Endodermal cell (in vitro differentiated cells): ENCODE results near the gene SRD5A1. TPM values are rescaled to one million over a fixed set of nuclear protein-coding genes. Genes with fewer than 3 reads are reported as not detected.

ENCODE experiments used
- DNase-seq: peaks from one replicate; pipeline ENCODE4 v3.0.0-alpha.2; 2017
- H3K27ac ChIP-seq: 2 replicates; pipeline ENCODE4 v1.5.1; 2013; ENCODE audit warnings: mild to moderate bottlenecking, low read depth, low read length, moderate library complexity
- H3K27me3 ChIP-seq: 2 replicates; pipeline ENCODE4 v1.6.1; 2013; ENCODE audit warnings: mild to moderate bottlenecking, low read length, moderate library complexity; ENCODE audit not compliant: insufficient read depth, control insufficient read depth, poor library complexity, severe bottlenecking
- H3K36me3 ChIP-seq: 2 replicates; pipeline ENCODE4 v1.7.0; 2013; ENCODE audit warnings: mild to moderate bottlenecking, low read length, moderate library complexity; ENCODE audit not compliant: control insufficient read depth, insufficient read depth
- H3K4me1 ChIP-seq: one replicate; pipeline ENCODE4 v1.7.0; 2013; ENCODE audit warnings: low read length; ENCODE audit not compliant: control insufficient read depth, insufficient read depth
- H3K4me3 ChIP-seq: 2 replicates; pipeline ENCODE4 v1.5.1; 2013; ENCODE audit warnings: mild to moderate bottlenecking, low read length, moderate library complexity
- H3K9ac ChIP-seq: 2 replicates; pipeline ENCODE4 v1.6.1; 2013; ENCODE audit warnings: mild to moderate bottlenecking, low read length, moderate library complexity; ENCODE audit not compliant: poor library complexity, severe bottlenecking; ENCODE audit errors: extremely low read depth
- H3K9me3 ChIP-seq: 2 replicates; pipeline ENCODE4 v1.6.1; 2013; ENCODE audit warnings: mild to moderate bottlenecking, low read length, moderate library complexity; ENCODE audit not compliant: control insufficient read depth
- H3K27ac Mint-ChIP-seq: 2 replicates; pipeline ENCODE4 v1.8.0; 2020; ENCODE audit warnings: mixed read lengths
- H3K27me3 Mint-ChIP-seq: 2 replicates; pipeline ENCODE4 v1.8.0; 2021; ENCODE audit warnings: mild to moderate bottlenecking, mixed read lengths; ENCODE audit not compliant: insufficient read depth
- H3K36me3 Mint-ChIP-seq: 2 replicates; pipeline ENCODE4 v1.8.0; 2020; ENCODE audit warnings: low read depth, mixed read lengths
- H3K4me1 Mint-ChIP-seq: 2 replicates; pipeline ENCODE4 v1.8.0; 2020; ENCODE audit warnings: mixed read lengths
- H3K4me3 Mint-ChIP-seq: 2 replicates; pipeline ENCODE4 v1.8.0; 2020; ENCODE audit warnings: mild to moderate bottlenecking, moderate library complexity, mixed read lengths
- H3K9me3 Mint-ChIP-seq: 2 replicates; pipeline ENCODE4 v1.8.0; 2020; ENCODE audit warnings: mild to moderate bottlenecking, mixed read lengths
- CTCF ChIP-seq: fragments of 200-600 bp; sonication (generic); conservative IDR thresholded peaks from 2 replicates; pipeline ENCODE4 v1.5.0; 2021; ENCODE audit warnings: antibody characterized with exemption, mild to moderate bottlenecking
- WGBS, 2 experiments: methylation state at CpG; one replicate each; pipeline versions ENCODE4 v1.1.5 to v1.1.7; 2013; ENCODE audit warnings: missing lambda C conversion rate in 2 of 2, mixed read lengths in 1 of 2; ENCODE audit not compliant: insufficient coverage in 1 of 2, insufficient read length in 1 of 2; 5-methylcytosine and 5-hydroxymethylcytosine counted together
- total RNA-seq, 2 donors: library from RNA; stranded (reverse); fragmentation: NEBNext Ultra II Directional in 1 of 2; extraction: Animal tissue kit (Norgen Biotek cat#: 25700) in 1 of 2; gene quantifications; 2 replicates in 1 of 2; 3 replicates in 1 of 2; pipeline ENCODE4 v1.2.1, GENCODE V29; 2021

SRD5A1 gene
- total RNA-seq, 2 donors from 2014 or later: 15.0 to 16.2 TPM

- Histone ChIP-seq H3K27me3 (no peaks in the 10 kb centered on the region), H3K4me3 (no peak overlapping the region), H3K36me3 (peaks cover 33% of the 10 kb centered on the region), H3K4me1 (peaks cover 3% of the 10 kb centered on the region), H3K9me3 (no peaks in the 10 kb centered on the region), H3K9ac (no peak overlapping the region), H3K27ac (no peak overlapping the region)
- no peak for DNase-seq
- Mint-ChIP-seq H3K4me1 (peaks cover 31% of the 10 kb centered on the region), H3K27me3 (no peaks in the 10 kb centered on the region), H3K9me3 (no peaks in the 10 kb centered on the region), H3K4me3 (no peak overlapping the region), H3K36me3 (peaks cover 5% of the 10 kb centered on the region), H3K27ac (no peak overlapping the region)
- no peak for TF ChIP-seq CTCF
- WGBS, 2 experiments: 91% methylated on average over 6 of the region's 6 CpGs
Measured at GRCh38 chr5:6722015-6722414, 88.8 kb downstream of the SRD5A1 start.

- peaks cover 28% of the 10 kb centered on the region for H3K4me1 Mint-ChIP-seq
- H3K27me3 Mint-ChIP-seq: no peaks in the 10 kb centered on the region
- no peak for TF ChIP-seq CTCF
Measured at GRCh38 chr5:6723122-6723815, 90.0 kb downstream of the SRD5A1 start.

GRCh38 chr5:6723816-6724300, 90.6 kb downstream of the SRD5A1 start:
- no peak for DNase-seq
- Mint-ChIP-seq H3K9me3 (no peaks in the 10 kb centered on the region), H3K27ac (no peak overlapping the region), H3K4me1 (peaks cover 30% of the 10 kb centered on the region), H3K27me3 (no peaks in the 10 kb centered on the region), H3K4me3 (no peak overlapping the region), H3K36me3 (peaks cover 5% of the 10 kb centered on the region)
- H3K9ac ChIP-seq: no peak overlapping the region
- TF ChIP-seq CTCF: no peak
- H3K4me3 ChIP-seq: no peak overlapping the region
- WGBS, 2 experiments: 89 to 90% methylated on average over 10 to 12 of the region's 12 CpGs
- no peaks in the 10 kb centered on the region for H3K9me3 ChIP-seq
- peaks cover 3% of the 10 kb centered on the region for H3K4me1 ChIP-seq
- H3K27me3 ChIP-seq: no peaks in the 10 kb centered on the region
- H3K36me3 ChIP-seq: peaks cover 24% of the 10 kb centered on the region
- no peak overlapping the region for H3K27ac ChIP-seq

More at GRCh38 chr5:6723122-6723815, 90.0 kb downstream of the SRD5A1 start:
- WGBS, 2 experiments: 81 to 85% methylated on average over 14 of the region's 14 CpGs
- H3K27me3 ChIP-seq: no peaks in the 10 kb centered on the region
- H3K4me3 ChIP-seq: no peak overlapping the region
- no peak overlapping the region for H3K4me3 Mint-ChIP-seq
- no peak overlapping the region for H3K9ac ChIP-seq
- no peak overlapping the region for H3K27ac ChIP-seq
- H3K9me3 Mint-ChIP-seq: no peaks in the 10 kb centered on the region
- no peak overlapping the region for H3K27ac Mint-ChIP-seq
- H3K36me3 Mint-ChIP-seq: peaks cover 5% of the 10 kb centered on the region
- peaks cover 29% of the 10 kb centered on the region for H3K36me3 ChIP-seq
- H3K9me3 ChIP-seq: no peaks in the 10 kb centered on the region
- peaks cover 3% of the 10 kb centered on the region for H3K4me1 ChIP-seq
- no peak for DNase-seq

Other genes starting within 250 kb of the SRD5A1 start
- gene UBE2QL1, start 184.6 kb upstream of the SRD5A1 start, total RNA-seq: under 1 TPM in 1 of 2 donors, not detected in 1; 0.11 TPM
- 10 to 100 TPM; 71.8 to 90.8 TPM for gene NSUN2, start 396 bp upstream of the SRD5A1 start, total RNA-seq
- gene TENT4A, start 80.0 kb downstream of the SRD5A1 start, total RNA-seq: 10 to 100 TPM; 25.5 to 32.7 TPM